HuH-7 (cell line): Measurements from ENCODE around the gene CSNK2A1.
"Not testable (repeated sequence)": the region's sequence is repeated elsewhere in the genome, so short reads cannot be mapped to it uniquely, and the experiment has no call there.

ENCODE experiments used
- DNase-seq: peaks from one replicate; pipeline ENCODE4 v3.0.0; 2011; ENCODE audit warnings: low spot score

Gene CSNK2A1

DNA sequence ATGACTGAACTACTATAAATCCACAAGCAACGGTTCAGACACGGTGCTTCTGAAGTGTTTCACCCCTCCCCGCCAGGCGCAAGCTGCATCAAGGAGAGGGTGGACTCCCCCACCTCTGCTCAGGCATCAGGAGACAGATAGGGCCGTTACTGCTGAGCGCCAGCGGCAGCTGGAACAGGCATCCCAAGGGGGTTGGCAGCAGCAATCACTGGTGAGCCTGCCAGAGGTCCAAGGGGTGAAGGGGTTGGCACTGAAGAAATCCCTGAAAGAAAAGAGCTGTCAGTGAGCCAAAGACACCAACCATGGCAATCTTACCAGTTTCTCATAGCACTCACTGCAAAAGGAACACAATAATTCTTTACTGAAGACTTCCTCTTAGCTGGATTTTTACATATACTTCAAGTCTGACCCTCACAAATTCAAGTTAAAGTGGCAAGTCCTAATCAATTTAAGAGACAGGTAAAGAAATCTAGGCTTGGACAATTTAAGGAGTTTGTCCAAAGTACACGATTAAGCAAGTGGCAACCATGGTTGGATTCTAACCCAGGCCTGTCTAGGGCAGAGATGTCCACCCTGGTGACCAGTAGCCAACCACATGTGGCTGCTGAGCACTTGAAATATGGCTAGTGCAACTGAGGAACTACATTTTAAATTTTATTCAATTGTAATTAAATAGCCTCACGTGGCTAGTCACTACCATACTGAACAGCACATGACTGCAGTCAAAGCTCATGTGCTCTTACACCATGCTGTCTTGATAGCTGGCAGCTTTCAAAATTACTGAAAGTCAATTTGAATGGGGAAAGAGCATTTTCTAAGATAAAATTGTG is 59.6 kb downstream of the CSNK2A1 start:
- DNase-seq: no peak

- no peak for DNase-seq
These were observed 62.4 kb downstream of the CSNK2A1 start for GRCh38 chr20:481167-481566.

- DNase-seq: no peak
These were observed 63.5 kb downstream of the CSNK2A1 start for GRCh38 chr20:480044-480443.

DNA sequence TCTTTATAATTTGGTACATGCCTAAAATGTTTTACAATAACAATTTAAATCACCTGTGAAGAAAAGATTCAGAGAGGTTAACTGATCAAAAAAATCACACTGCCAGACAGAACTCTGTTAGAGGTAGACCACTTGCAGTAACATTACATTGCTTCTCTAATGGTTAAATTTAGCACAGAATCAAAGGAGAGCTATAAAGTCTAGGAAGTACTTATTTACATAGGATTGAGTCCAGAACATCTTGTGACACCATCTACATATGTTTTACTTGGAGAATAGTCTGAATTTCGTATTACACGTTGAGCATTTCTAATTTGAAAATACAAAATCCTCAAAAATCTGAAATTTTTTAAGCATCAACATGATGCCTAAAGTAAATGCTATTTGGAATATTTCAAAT is 64.1 kb downstream of the CSNK2A1 start:
- DNase-seq: no peak

- peak; percentile 44 for DNase-seq
These were observed 64.6 kb downstream of the CSNK2A1 start for GRCh38 chr20:478949-479429.

GRCh38 chr20:478010-478948 is 65.3 kb downstream of the CSNK2A1 start:
- DNase-seq: no peak

DNA sequence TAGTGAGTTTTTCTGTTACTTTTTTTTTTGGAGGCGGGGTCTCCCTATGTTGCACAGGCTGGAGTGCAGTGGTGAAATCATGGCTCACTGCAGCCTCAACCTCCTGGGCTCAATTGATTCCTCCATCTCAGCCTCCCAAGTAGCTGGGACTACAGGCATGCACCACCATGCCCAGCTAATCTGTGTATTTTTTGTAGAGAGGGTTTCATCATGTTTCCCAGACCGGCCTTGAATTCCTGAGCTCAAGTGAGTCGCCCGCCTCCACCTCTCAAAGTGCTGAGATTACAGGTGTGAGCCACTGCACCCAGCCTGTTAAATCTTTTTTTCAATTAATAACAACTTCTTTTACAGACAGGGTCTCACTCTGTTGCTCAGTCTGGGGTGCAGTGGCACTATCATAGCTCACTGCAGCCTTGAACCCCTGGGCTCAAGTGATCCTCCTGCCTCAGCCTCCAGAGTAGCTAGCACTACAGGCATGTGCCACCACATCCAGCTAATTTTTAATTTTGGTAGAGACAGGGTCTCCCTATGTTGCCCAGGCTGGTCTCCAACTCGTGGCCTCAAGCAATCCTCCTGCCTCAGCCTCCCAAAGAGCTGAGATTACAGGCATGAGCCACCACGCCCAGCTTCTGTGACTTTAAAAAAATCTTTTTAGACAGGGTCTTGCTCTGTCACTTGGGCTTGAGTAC is 66.9 kb downstream of the CSNK2A1 start:
- DNase-seq: not testable (repeated sequence)

DNA sequence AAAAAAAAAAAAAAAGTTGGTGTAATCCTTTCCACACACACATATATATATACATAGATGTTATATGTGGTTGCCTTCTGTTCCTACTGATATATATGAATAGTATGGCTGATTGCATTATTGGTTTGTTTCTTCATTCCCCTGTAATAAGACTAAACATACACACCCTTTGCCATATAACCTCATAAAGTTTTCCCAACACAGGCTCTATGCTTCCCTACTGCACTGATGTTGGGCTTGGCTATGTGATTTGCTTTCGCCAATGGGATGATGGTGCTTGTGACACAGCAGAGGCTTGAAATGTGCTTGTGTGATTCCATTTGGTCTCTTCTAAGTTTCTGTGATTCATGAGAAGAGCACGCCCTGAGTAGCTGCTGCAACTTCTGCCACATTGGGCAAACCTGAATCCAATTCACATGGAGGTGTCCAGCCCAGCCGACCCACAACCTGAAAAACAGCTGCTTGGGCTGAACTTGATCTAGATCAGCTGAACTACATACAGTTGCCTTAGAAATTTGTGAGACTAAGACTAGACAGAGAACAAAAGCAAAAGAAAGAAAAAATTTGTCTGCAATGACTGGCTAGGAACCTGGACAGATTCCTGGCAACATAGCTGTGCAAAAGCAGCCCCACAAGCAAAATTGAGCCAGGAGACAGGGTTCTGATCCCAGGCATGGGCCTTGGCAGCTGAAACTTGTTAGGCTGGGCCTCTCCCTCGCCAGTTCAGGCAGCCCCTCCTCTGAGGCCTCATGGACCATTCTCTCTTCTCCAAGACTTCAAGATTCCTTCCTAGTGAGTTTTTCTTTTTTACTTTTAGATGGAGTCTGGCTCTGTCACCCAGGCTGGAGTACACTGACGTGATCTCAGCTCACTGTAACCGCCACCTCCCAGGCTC is 67.9 kb downstream of the CSNK2A1 start:
- no peak for DNase-seq

DNA sequence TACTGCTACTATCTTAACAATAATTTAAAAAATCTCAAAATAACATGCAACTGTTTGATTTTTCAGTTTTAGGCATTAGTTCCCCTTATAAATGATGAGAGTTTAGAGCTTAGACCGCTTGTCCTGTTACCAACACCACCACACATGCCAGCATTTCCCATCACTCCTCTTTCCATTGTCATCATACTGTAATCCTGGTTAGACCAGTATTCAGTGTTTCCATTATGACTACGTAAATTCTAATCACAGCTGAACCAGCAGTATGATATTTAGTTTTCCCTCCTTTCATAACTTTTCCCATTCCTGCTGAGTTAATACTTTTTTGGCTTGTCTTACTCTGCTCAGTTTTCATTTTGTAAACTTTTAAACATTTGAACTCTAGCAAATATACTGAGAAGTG is 69.0 kb downstream of the CSNK2A1 start:
- no peak for DNase-seq

DNA sequence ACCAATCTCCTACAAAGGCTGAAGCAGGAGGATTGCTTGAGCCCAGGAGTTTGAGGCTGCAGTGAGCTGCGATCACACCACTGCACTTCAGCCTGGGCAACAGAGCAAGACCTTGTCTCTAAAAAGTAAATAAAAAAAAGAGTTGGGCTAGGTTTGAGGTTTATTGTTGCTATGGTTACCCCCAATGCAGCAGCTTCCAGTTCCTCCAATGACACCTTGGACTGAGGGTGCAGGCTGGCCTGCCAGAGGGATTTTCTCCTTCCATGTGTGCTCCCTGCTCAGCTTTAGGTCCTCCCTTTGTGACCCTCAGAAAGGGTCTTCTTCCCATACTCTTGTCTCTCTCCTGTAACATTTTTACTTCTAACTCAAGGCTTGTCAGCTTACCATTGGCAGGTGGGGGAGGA is 70.7 kb downstream of the CSNK2A1 start:
- DNase-seq: no peak

GRCh38 chr20:472137-472846 is 71.3 kb downstream of the CSNK2A1 start:
- peak; percentile 27 for DNase-seq

DNA sequence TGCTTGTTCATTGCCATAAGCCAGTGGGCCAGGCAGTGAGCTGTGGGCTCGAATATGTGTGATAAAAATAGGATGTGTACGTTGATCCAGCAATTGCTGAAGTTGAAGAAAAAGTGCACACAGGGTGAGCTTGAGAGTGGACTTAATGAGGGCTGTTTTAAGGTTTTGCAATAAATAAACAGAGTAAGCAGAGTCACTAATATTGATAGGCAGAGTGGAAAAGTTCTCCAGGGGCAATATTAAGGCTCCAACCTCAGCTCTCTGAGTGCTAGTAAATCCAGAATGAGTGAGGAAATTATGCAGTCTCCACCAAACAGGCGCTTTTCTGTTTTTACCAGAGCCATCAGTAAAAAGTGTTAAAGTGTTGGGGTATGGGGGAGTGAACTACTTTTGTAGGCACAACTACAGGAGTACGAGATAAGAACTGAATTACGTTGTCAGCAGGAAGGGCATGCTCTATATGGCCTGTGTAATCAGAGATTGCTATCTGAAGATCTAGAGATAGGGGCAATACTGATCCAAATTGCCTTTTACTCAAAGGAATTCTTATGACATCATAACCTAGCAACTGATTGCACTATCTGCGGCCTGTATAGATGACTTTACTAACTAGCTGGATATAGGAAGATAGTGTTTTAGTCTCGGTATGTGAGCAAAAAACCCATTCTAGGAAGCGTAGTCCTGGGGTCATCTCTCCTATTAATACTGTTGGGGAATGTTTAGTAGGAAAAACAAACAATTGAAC is 73.7 kb downstream of the CSNK2A1 start:
- no peak for DNase-seq

DNA sequence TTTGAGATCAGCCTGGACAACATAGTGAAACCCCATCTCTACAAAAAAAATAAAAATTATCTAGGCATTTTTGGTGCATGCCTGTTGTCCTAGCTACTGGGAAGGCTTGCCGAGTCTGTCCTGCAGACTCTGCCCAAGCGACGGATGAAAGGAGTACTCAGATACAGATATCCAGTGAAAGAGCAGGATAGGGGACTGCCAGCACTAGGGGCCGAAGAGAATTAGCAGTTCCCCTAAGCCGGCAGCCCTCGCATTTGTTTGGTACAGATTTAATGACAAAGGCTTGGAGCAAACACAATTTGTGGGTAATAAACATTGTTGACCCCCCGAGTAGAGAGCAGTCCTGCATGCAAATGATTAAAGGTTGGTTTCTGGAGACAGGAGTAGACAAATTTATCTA is 75.8 kb downstream of the CSNK2A1 start:
- no peak for DNase-seq

- peak; percentile 94 for DNase-seq
These were observed 81.2 kb downstream of the CSNK2A1 start, which contains the start of gene TBC1D20 for GRCh38 chr20:462199-462991. Gene TBC1D20, minus strand, starts transcription at chr20:462533. Its CDS starts 128 bp downstream, at chr20:462405.

DNA sequence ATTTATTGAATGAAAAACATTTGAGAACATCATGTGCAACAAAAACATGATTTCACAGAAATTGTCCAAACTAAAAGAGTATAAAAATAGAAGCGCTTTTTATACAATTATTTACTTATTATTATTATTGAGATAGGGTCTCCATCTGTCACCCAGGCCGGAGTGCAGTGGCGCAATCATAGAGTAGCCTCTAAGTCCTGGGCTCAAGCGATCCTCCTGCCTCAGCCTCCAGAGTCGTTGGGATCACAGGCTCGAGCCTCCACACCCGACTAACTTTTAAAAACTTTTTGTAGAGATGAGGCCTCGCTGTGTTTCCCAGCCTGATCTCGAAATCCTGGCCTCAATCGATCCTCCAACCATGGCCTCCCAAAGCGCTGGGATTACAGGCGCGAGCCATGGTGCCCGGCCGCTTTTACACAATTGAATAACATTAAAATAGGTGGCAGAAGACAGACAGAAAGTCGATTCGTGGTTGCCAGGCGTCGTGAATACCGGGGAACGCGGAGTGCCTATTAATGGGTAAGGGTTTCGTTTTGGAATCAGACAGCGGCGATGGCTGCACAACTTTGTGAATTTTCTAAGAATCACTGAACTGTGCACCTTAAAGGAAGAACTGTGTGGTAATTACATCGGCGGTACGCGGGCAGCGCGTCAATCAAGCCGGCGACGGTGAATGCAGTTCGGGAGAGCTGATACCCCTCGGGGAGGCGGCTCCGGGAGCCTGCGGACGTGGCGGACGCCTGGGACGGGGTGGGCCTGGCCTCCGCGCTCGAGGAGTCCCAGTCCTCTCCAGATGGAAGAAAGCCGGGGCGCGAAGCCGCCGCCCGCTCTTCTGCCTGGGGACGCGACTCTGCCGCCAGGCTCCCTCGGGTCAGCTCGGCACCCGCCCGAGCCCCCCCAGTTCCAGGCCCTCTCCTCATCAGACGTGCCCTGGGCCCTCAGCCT is 82.1 kb downstream of the CSNK2A1 start:
- DNase-seq: peak; percentile 47

DNA sequence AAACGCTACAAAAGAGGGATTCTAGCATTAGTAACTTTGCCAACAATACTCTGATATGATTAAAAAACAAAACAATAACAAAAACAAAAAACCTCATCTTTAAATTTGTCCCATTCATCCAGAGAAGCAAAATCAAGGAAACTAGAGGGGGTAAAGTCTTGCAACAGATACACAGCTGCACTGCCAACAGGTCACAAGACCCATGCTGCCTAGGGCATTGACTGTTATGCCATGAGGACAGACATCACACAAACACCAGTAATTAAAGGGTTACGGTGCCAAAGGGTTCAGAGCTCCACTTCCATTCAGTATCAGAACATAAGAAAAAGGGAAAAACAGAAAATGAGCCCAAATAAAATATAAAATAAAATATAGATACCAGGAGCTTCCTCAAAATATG is 82.9 kb downstream of the CSNK2A1 start:
- DNase-seq: peak; percentile 28

DNA sequence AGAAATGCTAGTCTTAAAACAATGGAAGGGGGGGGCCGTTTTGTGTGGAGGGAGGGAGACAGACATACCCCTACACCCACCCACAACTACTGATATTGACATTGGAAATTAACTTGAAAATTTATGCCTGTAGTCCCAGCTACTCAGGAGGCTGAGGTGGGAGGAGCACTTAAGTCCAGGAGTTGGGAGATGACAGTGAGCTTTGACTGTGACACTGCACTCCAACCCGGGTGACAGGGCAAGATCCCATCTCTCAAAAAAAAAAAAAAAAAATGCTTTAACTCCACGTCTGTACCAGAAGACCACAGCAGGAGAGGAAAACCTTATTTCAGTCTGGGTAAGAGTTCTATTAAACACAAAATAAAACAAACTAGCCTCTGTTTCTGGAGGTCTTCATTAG is 83.4 kb downstream of the CSNK2A1 start:
- DNase-seq: no peak

DNA sequence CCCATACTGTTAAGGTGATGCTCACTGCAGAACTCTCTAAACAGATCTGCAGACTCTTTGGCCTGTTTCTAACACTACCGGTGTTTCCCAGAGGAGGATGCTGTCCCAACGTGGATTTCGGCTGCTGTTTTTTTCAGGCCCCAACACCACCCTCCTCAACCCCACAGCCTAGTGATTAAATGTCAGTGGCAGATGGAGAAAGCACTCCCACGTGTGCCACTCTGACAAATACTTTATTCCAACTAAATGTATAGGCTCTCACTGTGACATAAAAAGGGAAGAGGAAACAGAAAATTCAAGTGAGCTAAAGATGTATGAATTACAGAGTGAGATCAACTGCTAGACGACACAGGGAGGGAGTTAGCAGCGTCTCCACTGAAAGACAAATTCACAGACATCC is 84.8 kb downstream of the CSNK2A1 start:
- no peak for DNase-seq
